GM19467 (cell line): ENCODE results near the gene BRD4.
"Not testable (repeated sequence)": the region's sequence is repeated elsewhere in the genome, so short reads cannot be mapped to it uniquely, and the experiment has no call there.

Experiments
- ATAC-seq: cut with Tn5 transposase; IDR thresholded peaks from one replicate; pipeline ENCODE4 v1.9.1; 2021; ENCODE audit warnings: mild to moderate bottlenecking, moderate library complexity; ENCODE audit not compliant: unreplicated experiment

The BRD4 gene

GRCh38 chr19:15332311-15332996, at the start of gene BRD4:
Gene BRD4, minus strand, starts transcription at chr19:15332539. Its CDS starts 59,440 bp downstream, at chr19:15273099.
- ATAC-seq, result peak; percentile 41

GRCh38 chr19:15381864-15382263, 49.5 kb upstream of the BRD4 start:
- no peak for ATAC-seq

DNA sequence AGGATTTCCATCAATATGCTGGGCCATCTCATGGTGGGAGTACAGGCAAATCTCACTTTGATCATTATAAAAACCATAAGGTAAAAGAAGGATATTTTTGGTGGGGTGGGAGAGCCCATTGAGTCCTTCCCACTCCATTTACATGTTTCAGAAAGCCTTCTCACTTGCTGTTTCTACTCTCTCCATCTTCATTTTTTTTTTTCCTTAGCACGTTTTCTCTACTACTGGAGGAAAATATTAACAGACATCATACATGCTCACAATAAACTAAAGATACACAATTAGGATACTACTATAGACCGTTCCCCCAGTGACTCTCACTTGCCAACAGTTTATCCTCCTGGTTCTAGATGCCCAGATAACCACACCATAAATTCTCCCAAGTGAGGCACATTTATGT, 49.1 kb upstream of the BRD4 start:
- ATAC-seq, result no peak

- ATAC-seq, result peak; percentile 21
Measured at GRCh38 chr19:15379999-15380647, 47.8 kb upstream of the BRD4 start.

DNA sequence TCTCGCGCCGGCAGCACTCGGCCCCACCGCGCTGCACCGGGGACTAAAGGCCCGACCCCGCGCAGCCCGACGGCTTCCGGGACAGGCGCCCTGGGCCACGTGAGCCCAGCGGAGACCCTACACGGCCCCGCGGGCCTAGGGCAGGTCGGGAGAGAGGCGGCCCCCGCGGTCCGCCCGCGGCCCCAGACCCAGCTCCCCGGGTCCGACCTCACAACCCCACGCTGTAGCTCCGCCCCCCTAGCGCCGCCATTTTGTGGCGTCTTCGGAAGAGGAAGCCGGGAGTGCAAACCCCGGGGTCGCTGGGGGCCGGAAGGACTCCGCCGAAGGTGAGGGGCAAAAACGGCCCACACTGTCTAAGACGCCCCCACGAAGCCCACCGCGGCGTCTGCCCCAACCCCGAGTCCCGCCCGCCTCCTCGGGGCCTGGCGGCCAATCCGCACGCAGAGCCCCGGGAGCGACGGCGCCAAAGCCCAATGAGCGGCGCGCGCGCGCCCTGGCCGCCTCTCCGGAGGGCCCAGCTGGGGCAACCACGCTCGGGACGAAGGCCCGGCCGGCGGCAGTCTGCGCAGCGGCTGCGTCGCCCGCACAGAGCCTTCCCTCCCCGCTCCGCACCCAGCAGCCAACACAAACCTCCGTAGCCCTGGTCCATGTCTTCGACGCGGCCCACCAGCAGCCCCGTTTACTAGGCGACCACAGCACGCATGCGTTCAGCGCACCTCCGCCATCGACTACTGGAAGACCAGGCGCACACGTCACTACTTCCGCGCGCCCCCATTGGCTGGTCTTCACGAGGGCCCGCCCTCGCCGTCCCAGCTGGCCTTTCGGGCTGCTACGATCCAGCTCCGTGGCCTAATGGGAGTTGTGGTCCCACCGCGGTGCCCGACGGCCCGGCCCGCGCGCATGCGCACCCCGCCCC, 47.0 kb upstream of the BRD4 start, which contains the start of gene AKAP8:
Gene AKAP8 (minus strand): TSS at position 705 of the 916 bp plus-strand sequence. CDS start 56 bp downstream, at position 649.
- ATAC-seq, result peak; percentile 82

DNA sequence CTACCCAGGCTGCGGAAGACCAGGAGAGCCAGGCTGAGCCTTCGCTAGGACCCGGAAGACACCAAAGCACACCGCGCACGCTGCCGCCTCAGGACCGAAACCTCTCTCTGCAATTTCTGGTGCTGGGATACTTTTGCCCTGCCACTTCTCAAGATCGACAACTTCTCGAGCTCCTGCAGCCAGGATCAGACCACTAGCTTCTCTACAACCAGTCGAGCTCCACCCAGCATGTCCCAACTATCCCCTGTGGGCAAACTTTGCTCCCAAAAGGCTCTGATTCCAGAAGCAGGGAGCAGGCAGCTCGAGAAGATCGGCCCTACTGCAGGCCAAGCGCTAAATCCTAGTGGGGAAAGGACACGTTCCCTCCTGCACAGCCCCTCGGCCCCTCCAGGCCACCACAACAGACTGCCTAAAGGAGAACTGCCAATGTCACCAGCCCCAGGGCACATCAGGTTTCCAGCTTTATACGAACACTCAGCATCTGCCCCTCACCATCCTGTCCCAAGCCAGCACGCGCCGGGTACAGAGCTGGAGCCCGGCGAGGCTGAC, 46.3 kb upstream of the BRD4 start:
- no peak for ATAC-seq

DNA sequence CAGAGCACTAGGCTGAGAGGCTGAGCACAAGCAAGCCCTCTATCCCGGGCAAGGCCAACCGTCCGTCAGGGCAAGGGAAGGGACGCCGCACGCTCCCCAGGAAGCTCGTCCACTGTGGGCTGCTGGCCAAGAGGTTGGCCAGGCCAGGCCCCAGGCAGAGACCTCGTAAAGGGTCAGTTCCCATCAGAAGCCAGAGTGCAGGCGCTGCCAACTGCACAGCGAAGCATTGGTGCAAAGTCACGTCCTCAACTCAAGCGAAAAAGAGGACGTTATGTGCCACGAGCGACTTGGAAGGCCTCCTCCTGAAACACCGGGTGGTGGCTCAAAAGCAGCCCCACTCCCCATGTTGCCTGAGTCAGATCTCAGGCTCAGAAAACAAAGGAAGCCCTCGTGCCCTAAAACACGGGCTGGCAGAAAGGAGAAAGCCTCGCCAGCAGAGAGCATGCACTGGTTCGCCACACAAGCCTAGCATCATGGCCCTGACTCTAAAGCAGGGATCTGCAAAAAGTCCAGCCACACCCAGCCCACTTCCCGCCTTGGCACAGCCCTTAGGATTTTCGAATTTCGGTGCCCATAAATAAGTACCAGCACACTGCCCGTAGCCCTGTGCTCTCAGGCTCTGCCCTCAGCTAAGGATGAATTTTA, 42.6 kb upstream of the BRD4 start:
- no peak for ATAC-seq

- ATAC-seq, result no peak
Measured at GRCh38 chr19:15374105-15374651, 41.8 kb upstream of the BRD4 start.

DNA sequence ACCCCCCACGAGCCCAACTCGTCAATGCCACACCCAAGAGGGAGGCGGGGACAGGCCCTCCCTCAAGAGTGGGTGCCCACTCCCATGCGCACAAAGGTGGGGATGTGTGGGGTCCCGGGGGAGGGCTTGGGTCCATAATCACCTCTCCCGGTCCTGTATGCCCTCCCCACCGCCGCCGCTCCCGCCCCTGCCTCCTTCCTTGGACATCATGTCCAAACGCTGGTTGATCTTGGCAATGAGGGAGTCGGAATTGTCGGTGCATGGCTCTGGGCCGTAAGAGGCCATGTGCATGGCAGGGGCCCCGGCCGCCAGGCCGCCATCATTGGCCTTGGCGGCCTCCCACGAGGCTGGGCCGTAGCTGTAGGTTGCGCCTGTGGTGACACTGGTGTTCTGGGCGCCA, 41.3 kb upstream of the BRD4 start:
- ATAC-seq, result no peak

DNA sequence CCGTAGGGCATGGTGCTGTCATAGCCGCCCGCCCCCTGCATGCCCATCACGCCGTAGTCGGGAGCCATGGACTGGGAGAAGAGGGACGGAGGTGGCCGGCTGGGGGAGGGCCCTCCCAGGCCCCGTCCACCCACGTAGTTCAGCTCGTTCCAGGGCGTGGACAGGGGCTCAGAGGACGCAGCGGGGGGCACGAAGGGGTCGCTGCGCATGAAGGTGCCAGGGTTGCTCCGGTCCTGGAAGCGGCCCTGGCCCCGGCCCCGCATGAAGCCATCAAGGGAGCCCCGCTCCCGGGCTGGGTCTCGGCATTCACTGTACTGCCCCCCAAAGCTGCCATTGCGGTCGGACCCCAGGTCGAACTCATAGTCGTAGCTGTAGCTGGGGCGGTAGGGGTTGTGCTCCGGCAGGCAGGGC, 40.6 kb upstream of the BRD4 start:
- ATAC-seq, result no peak

- no peak for ATAC-seq
Measured at GRCh38 chr19:15372470-15372869, 40.1 kb upstream of the BRD4 start.

- ATAC-seq, result no peak
Measured at GRCh38 chr19:15371786-15372380, 39.5 kb upstream of the BRD4 start.

GRCh38 chr19:15371119-15371518, 38.8 kb upstream of the BRD4 start:
- ATAC-seq, result no peak

DNA sequence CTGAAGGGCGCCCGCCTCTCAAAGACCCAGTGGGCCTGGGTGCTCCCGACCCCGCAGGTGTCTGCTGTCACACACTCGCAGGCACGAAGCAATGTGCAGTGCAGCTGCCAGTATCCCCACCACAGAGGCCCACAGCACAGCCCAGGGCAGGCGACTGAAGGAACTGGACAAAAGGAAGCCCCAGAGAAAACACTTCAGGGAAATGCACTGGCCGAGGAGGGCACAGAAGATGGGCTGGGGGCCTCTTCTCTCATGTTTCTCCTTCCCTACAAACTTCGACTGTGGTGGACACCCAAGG, 37.2 kb upstream of the BRD4 start:
- no peak for ATAC-seq

- ATAC-seq, result no peak
Measured at GRCh38 chr19:15368798-15369593, 36.7 kb upstream of the BRD4 start.

- ATAC-seq, result no peak
Measured at GRCh38 chr19:15368051-15368632, 35.8 kb upstream of the BRD4 start.

DNA sequence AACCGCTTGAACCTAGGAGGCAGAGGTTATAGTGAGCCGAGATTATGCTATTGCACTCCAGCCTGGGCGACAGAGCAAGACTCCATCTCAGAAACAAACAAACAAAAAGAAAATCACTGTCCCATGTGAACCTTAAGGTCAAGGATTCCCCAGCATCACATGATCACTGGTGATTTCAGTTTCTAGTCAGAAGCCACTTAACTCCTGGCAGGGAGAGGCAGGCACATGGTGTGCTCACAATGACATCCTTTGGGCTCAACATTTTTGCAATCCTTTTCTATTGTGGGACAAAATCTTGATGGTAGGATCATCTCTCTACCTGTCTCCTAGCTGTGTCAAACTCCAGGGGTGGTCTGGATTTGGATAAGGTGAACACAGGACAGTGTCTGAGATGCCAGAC, 35.1 kb upstream of the BRD4 start:
- no peak for ATAC-seq

- no peak for ATAC-seq
Measured at GRCh38 chr19:15365264-15365663, 32.9 kb upstream of the BRD4 start.

GRCh38 chr19:15363791-15364190, 31.5 kb upstream of the BRD4 start:
- ATAC-seq, result not testable (repeated sequence)
